Smooth muscle cell (in vitro differentiated cells): Measurements from ENCODE around the gene DUOXA2. TPM values are rescaled to one million over a fixed set of nuclear protein-coding genes. Genes with fewer than 3 reads are reported as not detected.

ENCODE experiments used
- DNase-seq: peaks from one replicate; lab custom pipeline; 2025; ENCODE audit not compliant: unreplicated experiment; lab: John Stamatoyannopoulos, UW
- H2AFZ ChIP-seq: fragments of 200-600 bp; sonication (generic); 2 replicates; pipeline ENCODE4 v1.6.0; 2016; ENCODE audit warnings: antibody characterized with exemption, low read depth, mild to moderate bottlenecking
- H3F3A ChIP-seq: fragments of 200-600 bp; sonication (generic); 2 replicates; pipeline ENCODE4 v1.6.0; 2017; ENCODE audit warnings: antibody characterized with exemption, low read depth
- H3K27ac ChIP-seq: fragments of 200-600 bp; sonication (generic); 2 replicates; pipeline ENCODE4 v1.5.1; 2016; ENCODE audit warnings: low read depth, mild to moderate bottlenecking
- H3K27me3 ChIP-seq: fragments of 200-600 bp; sonication (generic); 2 replicates; pipeline ENCODE4 v1.6.1; 2016; ENCODE audit warnings: low read depth, mild to moderate bottlenecking
- H3K36me3 ChIP-seq: fragments of 200-600 bp; sonication (generic); 2 replicates; pipeline ENCODE4 v1.5.1; 2016; ENCODE audit warnings: low read depth
- H3K4me1 ChIP-seq: fragments of 200-600 bp; sonication (generic); 2 replicates; pipeline ENCODE4 v1.5.1; 2016; ENCODE audit warnings: low read depth
- H3K4me2 ChIP-seq: fragments of 200-600 bp; sonication (generic); 2 replicates; pipeline ENCODE4 v1.6.0; 2016; ENCODE audit warnings: mild to moderate bottlenecking
- H3K4me3 ChIP-seq: fragments of 200-600 bp; sonication (generic); 2 replicates; pipeline ENCODE4 v1.5.1; 2016; ENCODE audit warnings: mild to moderate bottlenecking
- H3K79me2 ChIP-seq: fragments of 200-600 bp; sonication (generic); 2 replicates; pipeline ENCODE4 v1.6.0; 2016; ENCODE audit warnings: low read depth, mild to moderate bottlenecking
- H3K9ac ChIP-seq: fragments of 200-600 bp; sonication (generic); 2 replicates; pipeline ENCODE4 v1.6.0; 2016; ENCODE audit warnings: low read depth
- H3K9me3 ChIP-seq: fragments of 200-600 bp; sonication (generic); replicated peaks from 2 replicates; pipeline ENCODE4 v1.5.1; 2016; ENCODE audit warnings: low read depth
- H4K20me1 ChIP-seq: fragments of 200-600 bp; sonication (generic); 2 replicates; pipeline ENCODE4 v1.6.0; 2016; ENCODE audit warnings: low read depth
- CTCF ChIP-seq: fragments of 200-600 bp; sonication (generic); IDR thresholded peaks from 2 replicates; pipeline ENCODE4 v1.5.1; 2017; ENCODE audit warnings: borderline replicate concordance, mild to moderate bottlenecking, antibody characterized with exemption; ENCODE audit not compliant: insufficient read depth, poor library complexity, severe bottlenecking
- WGBS: methylation state at CpG from one replicate; pipeline ENCODE4 v1.1.7; 2016; ENCODE audit warnings: low lambda C conversion rate; 5-methylcytosine and 5-hydroxymethylcytosine counted together
- polyA plus RNA-seq: library from polyadenylated mRNA; unstranded; fragments of >200 nt; fragmentation: Nextera tagmentation; extraction: Ambion mirVana; gene quantifications from 2 replicates; pipeline ENCODE4 v1.2.1, GENCODE V29; 2016
- total RNA-seq: library from RNA; depleted of rRNA; stranded (reverse); fragments of >200 nt; gene quantifications from 2 replicates; pipeline ENCODE4 v1.2.3, GENCODE V29; 2014

DUOXA2 gene
- total and polyA plus RNA-seq, 2 experiments from 2014 or later: not detected

DNA sequence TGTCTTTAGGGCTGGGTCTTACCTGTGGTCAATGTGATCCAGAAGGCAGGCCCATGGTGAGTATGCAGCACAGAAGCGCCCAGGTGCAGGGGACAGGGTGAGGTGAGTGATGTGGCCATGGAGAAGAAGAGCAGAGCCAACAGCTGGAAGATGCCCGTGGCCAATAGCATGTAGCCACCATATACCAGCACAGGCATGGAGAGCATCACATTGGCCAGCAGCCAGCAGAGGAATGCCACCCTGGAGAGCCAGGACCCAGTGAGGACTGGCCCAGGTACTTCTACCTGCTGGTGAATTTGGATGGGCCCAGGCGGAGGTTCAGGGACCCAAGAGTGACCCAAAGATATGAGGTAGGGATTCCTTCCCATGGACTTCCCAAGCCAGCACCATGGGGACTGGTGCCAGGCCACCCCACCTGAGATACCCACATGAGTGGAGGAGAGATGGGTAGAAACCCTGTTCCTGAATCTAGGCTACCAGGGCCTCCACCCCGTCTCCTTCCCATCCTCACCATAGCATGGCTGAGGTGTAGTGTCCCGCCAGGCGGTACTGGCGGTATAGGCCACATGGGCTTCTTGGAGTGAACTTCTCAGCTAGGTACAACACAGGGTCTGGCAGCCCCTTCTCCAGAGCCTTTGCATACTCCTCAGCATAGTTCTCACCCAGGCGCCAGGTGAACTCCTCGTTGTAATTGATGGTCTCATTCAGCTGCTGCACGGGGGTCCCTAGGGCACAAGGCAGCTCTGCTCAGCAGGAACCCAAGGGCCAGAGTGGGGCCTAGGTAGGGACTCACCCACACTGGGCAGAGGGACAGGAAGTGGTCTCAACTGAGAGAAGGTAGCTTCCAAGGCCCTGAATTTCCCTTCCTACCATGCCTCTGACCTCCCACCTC, 6.2 kb downstream of the DUOXA2 start:
- H3K27me3 ChIP-seq: peaks cover 35% of the 10 kb centered on the region
- no peak for DNase-seq
- H4K20me1 ChIP-seq: no peaks in the 10 kb centered on the region
- TF ChIP-seq CTCF: no peak
- H3K79me2 ChIP-seq: no peaks in the 10 kb centered on the region
- no peaks in the 10 kb centered on the region for H3K36me3 ChIP-seq
- H3K4me3 ChIP-seq: no peak overlapping the region
- H3K4me1 ChIP-seq: no peaks in the 10 kb centered on the region
- no peak overlapping the region for H3K4me2 ChIP-seq
- no peak overlapping the region for H2AFZ ChIP-seq
- no peaks in the 10 kb centered on the region for H3K9me3 ChIP-seq
- no peaks in the 10 kb centered on the region for H3F3A ChIP-seq
- WGBS: 94% methylated on average over 10 of the region's 10 CpGs
- H3K27ac ChIP-seq: no peak overlapping the region
- H3K9ac ChIP-seq: no peak overlapping the region

DNA sequence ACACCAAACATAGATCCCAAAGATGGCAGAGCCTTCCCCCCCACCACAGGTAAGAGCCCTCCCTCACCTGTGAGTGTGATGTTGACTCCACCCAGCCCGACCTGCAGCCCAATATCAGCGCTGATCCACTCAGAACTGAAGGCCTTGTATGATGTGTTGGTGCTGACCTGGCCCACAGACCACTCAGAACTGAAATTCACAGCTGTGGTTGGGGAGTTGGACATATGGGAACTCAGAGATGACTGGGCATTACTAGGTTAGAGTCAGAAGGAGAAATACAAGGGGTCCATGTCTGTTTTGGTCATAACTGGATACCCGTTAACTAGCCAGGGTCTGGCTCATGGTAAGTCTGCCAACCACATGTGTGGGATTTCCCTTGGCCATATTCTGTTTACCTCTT, 6.9 kb downstream of the DUOXA2 start:
- H3K9me3 ChIP-seq: no peaks in the 10 kb centered on the region
- no peak overlapping the region for H3K4me3 ChIP-seq
- peaks cover 35% of the 10 kb centered on the region for H3K27me3 ChIP-seq
- H4K20me1 ChIP-seq: no peaks in the 10 kb centered on the region
- 97% methylated on average over 3 of the region's 3 CpGs for WGBS
- no peaks in the 10 kb centered on the region for H3F3A ChIP-seq
- H3K36me3 ChIP-seq: no peaks in the 10 kb centered on the region
- H3K79me2 ChIP-seq: no peaks in the 10 kb centered on the region
- H2AFZ ChIP-seq: no peak overlapping the region
- H3K27ac ChIP-seq: no peak overlapping the region
- TF ChIP-seq CTCF: no peak
- H3K9ac ChIP-seq: no peak overlapping the region
- no peak for DNase-seq
- no peaks in the 10 kb centered on the region for H3K4me1 ChIP-seq
- no peak overlapping the region for H3K4me2 ChIP-seq

GRCh38 chr15:45121706-45122417, 7.7 kb downstream of the DUOXA2 start:
- H3K79me2 ChIP-seq: no peaks in the 10 kb centered on the region
- H3K4me1 ChIP-seq: no peaks in the 10 kb centered on the region
- WGBS: 50% methylated on average over 9 of the region's 9 CpGs
- H3K36me3 ChIP-seq: no peaks in the 10 kb centered on the region
- peaks cover 35% of the 10 kb centered on the region for H3K27me3 ChIP-seq
- no peak overlapping the region for H2AFZ ChIP-seq
- peak overlapping the region; percentile 2 for H3K27ac ChIP-seq
- H3K9me3 ChIP-seq: no peaks in the 10 kb centered on the region
- H3F3A ChIP-seq: no peaks in the 10 kb centered on the region
- no peaks in the 10 kb centered on the region for H4K20me1 ChIP-seq
- H3K9ac ChIP-seq: no peak overlapping the region
- TF ChIP-seq CTCF: no peak
- DNase-seq: no peak
- no peak overlapping the region for H3K4me3 ChIP-seq
- peak overlapping the region; percentile 26 for H3K4me2 ChIP-seq
